GM23248 (cell line): ENCODE measurements around the gene DDX3X. TPM values are rescaled to one million over a fixed set of nuclear protein-coding genes. Genes with fewer than 3 reads are reported as not detected.
A peak's percentile ranks its signal among the peaks of the same experiment; 100 is the strongest.

Experiments used
- DNase-seq: peaks from one replicate; pipeline ENCODE4 v3.0.0-alpha.2; 2015
- H2AFZ ChIP-seq: fragments of 200-600 bp; sonication (generic); 2 replicates; pipeline ENCODE4 v1.6.1; 2016; ENCODE audit warnings: antibody characterized with exemption
- H3F3A ChIP-seq: fragments of 200-600 bp; sonication (generic); 2 replicates; pipeline ENCODE4 v1.6.1; 2016; ENCODE audit warnings: mild to moderate bottlenecking, antibody characterized with exemption, mixed run types; ENCODE audit not compliant: insufficient read depth
- H3K27ac ChIP-seq: fragments of 200-600 bp; sonication (generic); 2 replicates; pipeline ENCODE4 v1.5.1; 2016; ENCODE audit warnings: mild to moderate bottlenecking
- H3K27me3 ChIP-seq: fragments of 200-600 bp; sonication (generic); replicated peaks from 2 replicates; pipeline ENCODE4 v1.6.1; 2016; ENCODE audit warnings: mild to moderate bottlenecking; ENCODE audit not compliant: insufficient read depth
- H3K36me3 ChIP-seq: fragments of 200-600 bp; sonication (generic); 2 replicates; pipeline ENCODE4 v1.6.1; 2016; ENCODE audit warnings: low read depth, mild to moderate bottlenecking
- H3K4me1 ChIP-seq: fragments of 200-600 bp; sonication (generic); 2 replicates; pipeline ENCODE4 v1.6.1; 2016; ENCODE audit warnings: mild to moderate bottlenecking; ENCODE audit not compliant: insufficient read depth
- H3K4me2 ChIP-seq: fragments of 200-600 bp; sonication (generic); one replicate; pipeline ENCODE4 v1.6.1; 2016; ENCODE audit warnings: mild to moderate bottlenecking; ENCODE audit not compliant: unreplicated experiment
- H3K4me3 ChIP-seq: fragments of 200-600 bp; sonication (generic); 2 replicates; pipeline ENCODE4 v1.5.1; 2016; ENCODE audit warnings: mild to moderate bottlenecking
- H3K79me2 ChIP-seq: fragments of 200-600 bp; sonication (generic); 2 replicates; pipeline ENCODE4 v1.6.1; 2016; ENCODE audit warnings: mild to moderate bottlenecking; ENCODE audit not compliant: insufficient read depth
- H3K9ac ChIP-seq: fragments of 200-600 bp; sonication (generic); 2 replicates; pipeline ENCODE4 v1.6.1; 2016; ENCODE audit warnings: mild to moderate bottlenecking
- H3K9me2 ChIP-seq: fragments of 200-600 bp; sonication (generic); 2 replicates; pipeline ENCODE4 v1.6.1; 2016; ENCODE audit warnings: mixed run types, mild to moderate bottlenecking, moderate library complexity; ENCODE audit not compliant: insufficient read depth
- H3K9me3 ChIP-seq: fragments of 200-600 bp; sonication (generic); one replicate; pipeline ENCODE4 v1.6.1; 2017; ENCODE audit warnings: low read depth
- H4K20me1 ChIP-seq: fragments of 200-600 bp; sonication (generic); 2 replicates; pipeline ENCODE4 v1.6.0; 2016; ENCODE audit not compliant: insufficient read depth
- EZH2 ChIP-seq: fragments of 200-600 bp; sonication (generic); IDR thresholded peaks from 2 replicates; pipeline ENCODE4 v1.6.1; 2018; ENCODE audit warnings: antibody characterized with exemption, mild to moderate bottlenecking; ENCODE audit not compliant: insufficient read depth, poor library complexity, severe bottlenecking
- EZH2phosphoT487 ChIP-seq: fragments of 200-600 bp; sonication (generic); IDR thresholded peaks from 2 replicates; pipeline ENCODE4 v1.6.1; 2018; ENCODE audit warnings: antibody characterized with exemption, moderate library complexity, mild to moderate bottlenecking, low read depth; ENCODE audit not compliant: insufficient read depth
- WGBS, 2 experiments: methylation state at CpG; one replicate each; pipeline ENCODE4 v1.1.6; 2015 to 2017; ENCODE audit warnings: low lambda C conversion rate in 2 of 2, low coverage in 1 of 2; ENCODE audit errors: missing lambda C conversion rate in 2 of 2; 5-methylcytosine and 5-hydroxymethylcytosine counted together
- in situ Hi-C: fragments of 300-500 bp; cut with MboI; formaldehyde crosslinking; loops from 2 replicates; pipeline ENCODE4 v1.15.0; 2020
- polyA plus RNA-seq: library from polyadenylated mRNA; unstranded; fragments of >200 nt; fragmentation: Nextera tagmentation; extraction: Ambion mirVana; gene quantifications from 2 replicates; pipeline ENCODE4 v1.2.1, GENCODE V29; 2016
- total RNA-seq: library from RNA; depleted of rRNA; stranded (reverse); fragments of >200 nt; shearing (Covaris generic); gene quantifications from 2 replicates; pipeline ENCODE4 v1.2.3, GENCODE V29; 2014

Gene DDX3X
- total and polyA plus RNA-seq, 2 experiments from 2014 or later: 129 to 206 TPM

DNA sequence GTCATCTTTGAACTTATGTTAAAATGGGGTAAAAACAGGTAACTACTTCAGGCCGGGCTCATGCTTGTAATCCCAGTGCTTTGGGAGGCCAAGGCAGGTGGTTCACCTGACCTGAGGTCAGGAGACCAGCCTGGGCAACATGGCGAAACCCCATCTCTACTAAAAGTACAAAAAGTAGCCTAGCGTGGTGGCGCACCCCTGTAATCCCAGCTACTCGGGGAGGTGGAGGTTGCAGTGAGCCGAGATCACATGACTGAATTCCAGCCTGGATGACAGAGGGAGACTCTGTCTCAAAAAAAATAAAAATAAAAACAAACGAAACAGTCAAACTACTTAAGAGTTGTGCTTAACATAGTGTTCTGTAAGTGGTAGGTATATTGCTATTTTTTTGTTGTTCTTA, 2.5 kb downstream of the DDX3X start:
- H3K36me3 ChIP-seq: peaks cover 17% of the 10 kb centered on the region
- no peaks in the 10 kb centered on the region for H3K27me3 ChIP-seq
- H3K9me3 ChIP-seq: no peaks in the 10 kb centered on the region
- peak overlapping the region; percentile 82 for H3K4me2 ChIP-seq
- H3K9ac ChIP-seq: peak overlapping the region; percentile 100
- in situ Hi-C loops: no loop called here
- H2AFZ ChIP-seq: no peak overlapping the region
- H3F3A ChIP-seq: peaks cover 36% of the 10 kb centered on the region
- H3K79me2 ChIP-seq: peaks cover 72% of the 10 kb centered on the region
- no peak for TF ChIP-seq EZH2
- TF ChIP-seq EZH2phosphoT487: no peak
- peaks cover 29% of the 10 kb centered on the region for H3K4me1 ChIP-seq
- H3K4me3 ChIP-seq: peak overlapping the region; percentile 96
- WGBS, 2 experiments: 45 to 50% methylated on average over 7 of the region's 7 CpGs
- H3K9me2 ChIP-seq: no peaks in the 10 kb centered on the region
- peak overlapping the region; percentile 100 for H3K27ac ChIP-seq
- no peak for DNase-seq
- peaks cover 38% of the 10 kb centered on the region for H4K20me1 ChIP-seq

DNA sequence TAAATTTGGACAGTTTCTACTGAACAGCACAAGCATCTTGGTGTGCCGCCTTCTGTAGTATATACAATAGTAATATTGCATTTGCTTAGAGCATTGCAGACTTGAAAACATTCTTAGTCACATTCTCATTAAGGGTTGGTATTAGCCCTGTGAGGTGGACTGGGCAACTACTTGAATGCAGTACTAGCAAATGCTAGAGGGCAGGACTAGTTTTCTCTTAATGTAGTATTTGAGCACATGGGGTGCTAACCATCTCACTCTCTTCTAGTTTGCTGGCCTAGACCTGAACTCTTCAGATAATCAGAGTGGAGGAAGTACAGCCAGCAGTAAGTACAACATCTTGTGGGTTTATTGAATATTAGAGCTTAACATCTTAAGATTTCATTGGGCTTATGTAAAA, 3.2 kb downstream of the DDX3X start:
- Histone ChIP-seq H3K4me3 (peak overlapping the region; percentile 96), H3K9ac (peak overlapping the region; percentile 100; the same call in 1 of the 2 replicates), H2AFZ (no peak overlapping the region), H3K27ac (0 out of 2 replicates have a peak overlapping the region, but pooled peaks have one; percentile 44), H3K9me3 (no peaks in the 10 kb centered on the region), H3K9me2 (no peaks in the 10 kb centered on the region), H3K4me2 (peak overlapping the region; percentile 82), H3K4me1 (peaks cover 23% of the 10 kb centered on the region), H3K36me3 (peaks cover 24% of the 10 kb centered on the region), H4K20me1 (peaks cover 44% of the 10 kb centered on the region), H3K79me2 (peaks cover 79% of the 10 kb centered on the region), H3F3A (peaks cover 32% of the 10 kb centered on the region), H3K27me3 (no peaks in the 10 kb centered on the region)
- WGBS, 2 experiments: 0 to 27% methylated on average over 1 of the region's 1 CpG
- peak; percentile 41 for DNase-seq
- no peak for TF ChIP-seq EZH2
- no peak for TF ChIP-seq EZH2phosphoT487
- in situ Hi-C loops: no loop called here

DNA sequence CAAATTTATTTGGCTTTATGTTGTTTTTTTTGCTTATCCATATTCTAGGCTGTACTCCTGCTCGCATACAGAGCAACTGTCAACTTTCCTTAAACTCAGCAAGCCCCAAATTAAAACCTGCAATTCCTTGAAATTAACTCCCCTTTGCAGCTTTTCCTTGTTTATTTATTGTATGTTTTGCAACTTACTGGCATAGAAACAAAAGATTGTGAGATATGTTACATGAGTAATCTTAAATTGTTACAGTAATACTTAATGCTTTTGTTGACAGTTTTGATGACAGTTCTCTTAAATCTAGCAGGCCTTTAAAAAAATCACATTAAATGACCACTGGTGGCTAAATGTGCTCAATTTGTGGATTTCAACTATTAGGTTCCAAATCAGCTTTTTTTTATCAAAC, 4.5 kb downstream of the DDX3X start:
- H3K9ac ChIP-seq: peak overlapping the region; percentile 100
- 20 to 50% methylated on average over 1 of the region's 1 CpG for WGBS, 2 experiments
- H3K4me1 ChIP-seq: peaks cover 21% of the 10 kb centered on the region
- H3K79me2 ChIP-seq: peaks cover 92% of the 10 kb centered on the region
- TF ChIP-seq EZH2phosphoT487: 0 out of 2 replicates have a peak, but pooled peaks have one; percentile 33
- TF ChIP-seq EZH2: no peak
- H3K36me3 ChIP-seq: peaks cover 37% of the 10 kb centered on the region
- in situ Hi-C loops: no loop called here
- no peak overlapping the region for H2AFZ ChIP-seq
- H3K9me3 ChIP-seq: no peaks in the 10 kb centered on the region
- H3F3A ChIP-seq: peaks cover 33% of the 10 kb centered on the region
- no peaks in the 10 kb centered on the region for H3K27me3 ChIP-seq
- H3K4me3 ChIP-seq: peak overlapping the region; percentile 96
- peak overlapping the region; percentile 44 for H3K27ac ChIP-seq
- H4K20me1 ChIP-seq: peaks cover 54% of the 10 kb centered on the region
- H3K4me2 ChIP-seq: peak overlapping the region; percentile 82
- no peaks in the 10 kb centered on the region for H3K9me2 ChIP-seq
- DNase-seq: peak; percentile 44

DNA sequence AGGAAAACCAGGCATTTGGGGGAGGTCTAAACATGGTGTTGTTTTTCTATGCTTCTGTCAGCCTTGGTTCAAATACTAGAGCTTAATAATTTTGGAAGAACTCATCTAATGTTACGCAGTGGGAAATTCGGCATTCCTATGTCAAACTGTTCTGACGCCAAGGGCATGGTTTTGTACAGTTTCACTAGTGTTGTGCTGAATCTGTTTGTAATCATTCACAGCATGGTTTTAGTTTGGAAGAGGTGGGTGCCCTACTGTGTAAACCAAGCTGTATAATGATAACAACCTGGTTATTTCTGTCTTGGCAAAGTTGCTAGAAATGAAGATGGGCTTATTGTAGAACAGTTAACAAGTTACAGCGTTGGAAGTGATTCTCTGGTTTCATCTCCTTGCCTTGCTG, 5.2 kb downstream of the DDX3X start:
- H3K27ac ChIP-seq: no peak overlapping the region
- H3F3A ChIP-seq: peaks cover 40% of the 10 kb centered on the region
- H3K4me1 ChIP-seq: peaks cover 21% of the 10 kb centered on the region
- no peak overlapping the region for H2AFZ ChIP-seq
- no peak for DNase-seq
- H3K27me3 ChIP-seq: no peaks in the 10 kb centered on the region
- WGBS, 2 experiments: 25 to 29% methylated on average over 4 of the region's 4 CpGs
- in situ Hi-C loops: no loop called here
- no peaks in the 10 kb centered on the region for H3K9me2 ChIP-seq
- H3K9ac ChIP-seq: no peak overlapping the region
- peaks cover 54% of the 10 kb centered on the region for H4K20me1 ChIP-seq
- H3K4me2 ChIP-seq: peak overlapping the region; percentile 28
- H3K9me3 ChIP-seq: no peaks in the 10 kb centered on the region
- TF ChIP-seq EZH2: no peak
- TF ChIP-seq EZH2phosphoT487: no peak
- H3K36me3 ChIP-seq: peaks cover 44% of the 10 kb centered on the region
- no peak overlapping the region; the same call in 1 of the 2 replicates for H3K4me3 ChIP-seq
- H3K79me2 ChIP-seq: peaks cover 98% of the 10 kb centered on the region
